ENCODE results near the gene STRIT1. TPM values are rescaled to one million over a fixed set of nuclear protein-coding genes. Genes with fewer than 3 reads are reported as not detected.

The STRIT1 gene
- total and polyA plus RNA-seq, 9 of the 15 experiments (the other 6 are each of a cell fraction or from before 2014, with no cell fraction given), result not detected

GRCh38 chr3:155248531-155249187, 44.8 kb downstream of the STRIT1 start (continued):
- TF ChIP-seq, protein P1, sequence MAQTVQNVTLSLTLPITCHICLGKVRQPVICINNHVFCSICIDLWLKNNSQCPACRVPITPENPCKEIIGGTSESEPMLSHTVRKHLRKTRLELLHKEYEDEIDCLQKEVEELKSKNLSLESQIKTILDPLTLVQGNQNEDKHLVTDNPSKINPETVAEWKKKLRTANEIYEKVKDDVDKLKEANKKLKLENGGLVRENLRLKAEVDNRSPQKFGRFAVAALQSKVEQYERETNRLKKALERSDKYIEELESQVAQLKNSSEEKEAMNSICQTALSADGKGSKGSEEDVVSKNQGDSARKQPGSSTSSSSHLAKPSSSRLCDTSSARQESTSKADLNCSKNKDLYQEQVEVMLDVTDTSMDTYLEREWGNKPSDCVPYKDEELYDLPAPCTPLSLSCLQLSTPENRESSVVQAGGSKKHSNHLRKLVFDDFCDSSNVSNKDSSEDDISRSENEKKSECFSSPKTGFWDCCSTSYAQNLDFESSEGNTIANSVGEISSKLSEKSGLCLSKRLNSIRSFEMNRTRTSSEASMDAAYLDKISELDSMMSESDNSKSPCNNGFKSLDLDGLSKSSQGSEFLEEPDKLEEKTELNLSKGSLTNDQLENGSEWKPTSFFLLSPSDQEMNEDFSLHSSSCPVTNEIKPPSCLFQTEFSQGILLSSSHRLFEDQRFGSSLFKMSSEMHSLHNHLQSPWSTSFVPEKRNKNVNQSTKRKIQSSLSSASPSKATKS (CRISPR knock-in tag; IDR thresholded peaks at IDR 0.05), result no peak
- TF ChIP-seq E4F1 (CRISPR knock-in tag; IDR thresholded peaks at IDR 0.05; ENCODE audit: borderline replicate concordance) (no peak), CCAR2 (IDR thresholded peaks at IDR 0.05; ENCODE audit: low read depth, low read length) (no peak), TEAD2 (tag; IDR thresholded peaks at IDR 0.05) (no peak), HOXB6 (CRISPR knock-in tag; IDR thresholded peaks at IDR 0.05; ENCODE audit: borderline replicate concordance) (no peak), ZNF785 (CRISPR knock-in tag; IDR thresholded peaks at IDR 0.05) (no peak), ZNF830 (CRISPR knock-in tag; IDR thresholded peaks at IDR 0.05) (no peak), L3MBTL2 (IDR thresholded peaks at IDR 0.05) (no peak), PATZ1 (CRISPR knock-in tag; IDR thresholded peaks at IDR 0.05; ENCODE audit: borderline replicate concordance) (no peak), NFRKB (IDR thresholded peaks at IDR 0.05; ENCODE audit: low read depth) (no peak), SOX6 (IDR thresholded peaks at IDR 0.05) (peak; percentile 94), CBFB (CRISPR knock-in tag; IDR thresholded peaks at IDR 0.05) (no peak), MAZ (CRISPR knock-in tag; conservative IDR thresholded peaks at IDR 0.05 in 1 of 2, IDR thresholded peaks at IDR 0.05 in 1 of 2) (no peak), RBFOX2 (IDR thresholded peaks at IDR 0.05; ENCODE audit: low read depth, low read length) (no peak), CHD2 (IDR thresholded peaks at IDR 0.05; ENCODE audit: low read depth, low read length) (no peak), HLTF (IDR thresholded peaks at IDR 0.05) (no peak), ZKSCAN3 (CRISPR knock-in tag; IDR thresholded peaks at IDR 0.05) (no peak), FUS (optimal IDR thresholded peaks at IDR 0.05; ENCODE audit: low read depth, low read length) (no peak), RCOR1 (IDR thresholded peaks at IDR 0.05; ENCODE audit: borderline replicate concordance in 1 of 2, low read depth in 2 of 2, low read length in 2 of 2) (peak; percentile 46 to 91; a peak in 2 of 4 replicates), CBX1 (IDR thresholded peaks at IDR 0.05; ENCODE audit: low read depth) (no peak), PCBP2 (IDR thresholded peaks at IDR 0.05; ENCODE audit: low read depth, low read length, poor library complexity, severe bottlenecking) (no peak), GATA2 (CRISPR knock-in tag; IDR thresholded peaks at IDR 0.05) (peak; percentile 75), JUNB (CRISPR knock-in tag; conservative IDR thresholded peaks at IDR 0.05) (no peak), MEF2D (tag; conservative IDR thresholded peaks at IDR 0.05; ENCODE audit: low read depth) (no peak)
